ENCODE data around the gene LEKR1. TPM values are rescaled to one million over a fixed set of nuclear protein-coding genes. Genes with fewer than 3 reads are reported as not detected.

Gene LEKR1
- total and polyA plus RNA-seq, 2 donors (not counting 1 experiment from before 2014, with no cell fraction given) = 0.94 to 4.7 TPM

- ATAC-seq (ENCODE audit: low read depth) (no peak), DNase-seq (no peak)
- H3K27me3 ChIP-seq (replicated peaks in 1 of 4; ENCODE audit: control extremely low read depth in 1 of 4, control insufficient read depth in 3 of 4, insufficient read depth in 4 of 4, low read length in 3 of 4) = no peaks in the 10 kb centered on the region
- ChIA-PET CTCF (no interaction called here), POLR2A (no interaction called here)
- H3K9me3 ChIP-seq (ENCODE audit: control extremely low read depth in 1 of 3, control insufficient read depth in 2 of 3, insufficient read depth in 1 of 3, low read length in 2 of 3) = no peaks in the 10 kb centered on the region
- Mint-ChIP-seq H3K27ac (no peak overlapping the region), H3K4me1 (peaks cover 19% of the 10 kb centered on the region), H3K9me3 (ENCODE audit: insufficient read depth) (no peaks in the 10 kb centered on the region), H3K27me3 (no peaks in the 10 kb centered on the region), H3K4me3 (no peak overlapping the region)
- H3K4me3 ChIP-seq (ENCODE audit: control extremely low read depth in 1 of 5, extremely low read depth in 1 of 5, insufficient read depth in 1 of 5, low read depth in 2 of 5, low read length in 4 of 5) = no peak overlapping the region
- no peak overlapping the region for H3K4me2 ChIP-seq (replicated peaks; ENCODE audit: low read depth, low read length, poor library complexity, severe bottlenecking)
- no peak overlapping the region for H3K27ac ChIP-seq (ENCODE audit: low read length in 2 of 2)
- no peak for TF ChIP-seq EZH2 (IDR thresholded peaks at IDR 0.05; ENCODE audit: borderline replicate concordance, insufficient read depth, low read depth, low read length, poor library complexity, severe bottlenecking)
- no peak for TF ChIP-seq CTCF (IDR thresholded peaks at IDR 0.05)
- H3K9ac ChIP-seq (ENCODE audit: low read length) = no peak overlapping the region
- no peaks in the 10 kb centered on the region for H3K79me2 ChIP-seq (ENCODE audit: control insufficient read depth, insufficient read depth, low read length)
- intact Hi-C loops (cut with micrococcal nuclease) = no loop called here
- H3K4me1 ChIP-seq (ENCODE audit: control insufficient read depth in 2 of 2, insufficient read depth in 2 of 2, low read length in 2 of 2) = peaks cover 4 to 17% of the 10 kb centered on the region in 2 donors
- no CpG with 5 or more reads among the region's 1 CpG for WGBS (ENCODE audit: insufficient coverage)
- no peaks in the 10 kb centered on the region for H4K20me1 ChIP-seq (ENCODE audit: control insufficient read depth, insufficient read depth, low read length, poor library complexity, severe bottlenecking)
- H3K36me3 ChIP-seq (replicated peaks in 1 of 2; ENCODE audit: control extremely low read depth in 1 of 2, control insufficient read depth in 1 of 2, extremely low read depth in 1 of 2, insufficient read depth in 2 of 2, low read length in 1 of 2) = no peaks in the 10 kb centered on the region
- H2AFZ ChIP-seq (ENCODE audit: insufficient read depth, low read depth, low read length, poor library complexity, severe bottlenecking) = no peak overlapping the region
Measured at GRCh38 chr3:157043771-157044170, 217.6 kb downstream of the LEKR1 start.

- Histone ChIP-seq H4K20me1 (ENCODE audit: control insufficient read depth, insufficient read depth, low read length, poor library complexity, severe bottlenecking) (no peaks in the 10 kb centered on the region), H3K9ac (ENCODE audit: low read length) (no peak overlapping the region), H3K4me2 (replicated peaks; ENCODE audit: low read depth, low read length, poor library complexity, severe bottlenecking) (no peak overlapping the region), H3K79me2 (ENCODE audit: control insufficient read depth, insufficient read depth, low read length) (no peaks in the 10 kb centered on the region), H3K4me3 (ENCODE audit: control extremely low read depth in 1 of 5, extremely low read depth in 1 of 5, insufficient read depth in 1 of 5, low read depth in 2 of 5, low read length in 4 of 5) (no peak overlapping the region), H3K36me3 (replicated peaks in 1 of 2; ENCODE audit: control extremely low read depth in 1 of 2, control insufficient read depth in 1 of 2, extremely low read depth in 1 of 2, insufficient read depth in 2 of 2, low read length in 1 of 2) (no peaks in the 10 kb centered on the region), H2AFZ (ENCODE audit: insufficient read depth, low read depth, low read length, poor library complexity, severe bottlenecking) (no peak overlapping the region), H3K27me3 (replicated peaks in 1 of 4; ENCODE audit: control extremely low read depth in 1 of 4, control insufficient read depth in 3 of 4, insufficient read depth in 4 of 4, low read length in 3 of 4) (no peaks in the 10 kb centered on the region), H3K4me1 (ENCODE audit: control insufficient read depth in 2 of 2, insufficient read depth in 2 of 2, low read length in 2 of 2) (peaks cover 4 to 17% of the 10 kb centered on the region in 2 donors), H3K27ac (ENCODE audit: low read length in 2 of 2) (no peak overlapping the region), H3K9me3 (ENCODE audit: control extremely low read depth in 1 of 3, control insufficient read depth in 2 of 3, insufficient read depth in 1 of 3, low read length in 2 of 3) (no peaks in the 10 kb centered on the region)
- DNase-seq = no peak
- peaks cover 19% of the 10 kb centered on the region for H3K4me1 Mint-ChIP-seq
- intact Hi-C loops (cut with micrococcal nuclease) = no loop called here
- ChIA-PET CTCF (interaction anchor here (1.1 kb wide), 1 partner anchor 11 kb away, joined by 3 read pairs; no protein-coding TSS in a partner anchor), POLR2A (no interaction called here)
- TF ChIP-seq EZH2 (IDR thresholded peaks at IDR 0.05; ENCODE audit: borderline replicate concordance, insufficient read depth, low read depth, low read length, poor library complexity, severe bottlenecking) (no peak), CTCF (IDR thresholded peaks at IDR 0.05) (no peak)
- H3K27ac Mint-ChIP-seq = no peak overlapping the region
- H3K4me3 Mint-ChIP-seq = no peak overlapping the region
- H3K9me3 Mint-ChIP-seq (ENCODE audit: insufficient read depth) = no peaks in the 10 kb centered on the region
- no peak for ATAC-seq (ENCODE audit: low read depth)
- no peaks in the 10 kb centered on the region for H3K27me3 Mint-ChIP-seq
- WGBS (ENCODE audit: insufficient coverage) = 100% methylated on average over 5 of the region's 12 CpGs
Measured at GRCh38 chr3:157045238-157045850, 219.2 kb downstream of the LEKR1 start.
